ENCODE measurements around the gene LRMDA.

Gene LRMDA

GRCh38 chr10:75845176-75845947 is 413.9 kb downstream of the LRMDA start:
- DNase-seq (ENCODE audit: low read depth, low spot score): no peak
- in situ Hi-C loops (cut with HindIII; ENCODE audit: low sequenced_read_pairs): no loop called here
- no peak overlapping the region for H3K4me3 ChIP-seq (ENCODE audit: low read depth, low read length)
- no peak for TF ChIP-seq CTCF (IDR thresholded peaks at IDR 0.05; ENCODE audit: low read depth, low read length)

GRCh38 chr10:75847477-75847876 is 416.1 kb downstream of the LRMDA start:
- TF ChIP-seq CTCF (IDR thresholded peaks at IDR 0.05; ENCODE audit: low read depth, low read length): no peak
- DNase-seq (ENCODE audit: low read depth, low spot score): no peak
- in situ Hi-C loops (cut with HindIII; ENCODE audit: low sequenced_read_pairs): no loop called here
- no peak overlapping the region for H3K4me3 ChIP-seq (ENCODE audit: low read depth, low read length)

GRCh38 chr10:75851580-75852345 is 420.3 kb downstream of the LRMDA start:
- DNase-seq (ENCODE audit: low read depth, low spot score): no peak
- no peak overlapping the region for H3K4me3 ChIP-seq (ENCODE audit: low read depth, low read length)
- in situ Hi-C loops (cut with HindIII; ENCODE audit: low sequenced_read_pairs): no loop called here
- no peak for TF ChIP-seq CTCF (IDR thresholded peaks at IDR 0.05; ENCODE audit: low read depth, low read length)

GRCh38 chr10:75852851-75853484 is 421.5 kb downstream of the LRMDA start:
- no peak overlapping the region for H3K4me3 ChIP-seq (ENCODE audit: low read depth, low read length)
- in situ Hi-C loops (cut with HindIII; ENCODE audit: low sequenced_read_pairs): no loop called here
- TF ChIP-seq CTCF (IDR thresholded peaks at IDR 0.05; ENCODE audit: low read depth, low read length): peak; percentile 49
- DNase-seq (ENCODE audit: low read depth, low spot score): no peak

- no peak for DNase-seq (ENCODE audit: low read depth, low spot score)
- TF ChIP-seq CTCF (IDR thresholded peaks at IDR 0.05; ENCODE audit: low read depth, low read length): no peak
- in situ Hi-C loops (cut with HindIII; ENCODE audit: low sequenced_read_pairs): no loop called here
- H3K4me3 ChIP-seq (ENCODE audit: low read depth, low read length): no peak overlapping the region
Observed at GRCh38 chr10:75857269-75857846, 425.9 kb downstream of the LRMDA start.

GRCh38 chr10:75857896-75858295 is 426.5 kb downstream of the LRMDA start:
- TF ChIP-seq CTCF (IDR thresholded peaks at IDR 0.05; ENCODE audit: low read depth, low read length): no peak
- H3K4me3 ChIP-seq (ENCODE audit: low read depth, low read length): no peak overlapping the region
- DNase-seq (ENCODE audit: low read depth, low spot score): no peak
- in situ Hi-C loops (cut with HindIII; ENCODE audit: low sequenced_read_pairs): no loop called here

Measured in astrocyte of the spinal cord (primary cell).